H9 (cell line): Measurements from ENCODE around the gene MCU. TPM values are rescaled to one million over a fixed set of nuclear protein-coding genes. Genes with fewer than 3 reads are reported as not detected.

Experiments
- DNase-seq: peaks from one replicate; pipeline ENCODE4 v3.0.0-alpha.2; 2017
- H2AFZ ChIP-seq: one replicate; pipeline ENCODE4 v1.6.1; 2013; ENCODE audit warnings: mild to moderate bottlenecking, low read length, control low read depth, moderate library complexity
- H2AK5ac ChIP-seq: 2 replicates; pipeline ENCODE4 v1.6.1; 2013; ENCODE audit warnings: low read length, control low read depth, mixed read lengths; ENCODE audit not compliant: insufficient read length
- H2BK120ac ChIP-seq: one replicate; pipeline ENCODE4 v1.6.1; 2013; ENCODE audit warnings: low read depth, mild to moderate bottlenecking, low read length, control low read depth, inconsistent platforms; ENCODE audit not compliant: poor library complexity, severe bottlenecking
- H2BK12ac ChIP-seq: 2 replicates; pipeline ENCODE4 v1.6.1; 2013; ENCODE audit warnings: low read length, control low read depth, mixed read lengths, low read depth; ENCODE audit not compliant: insufficient read length
- H2BK15ac ChIP-seq: 2 replicates; pipeline ENCODE4 v1.6.1; 2013; ENCODE audit warnings: low read depth, low read length, control low read depth
- H2BK20ac ChIP-seq: one replicate; pipeline ENCODE4 v1.6.1; 2013; ENCODE audit warnings: low read depth, mild to moderate bottlenecking, low read length, control low read depth, inconsistent platforms; ENCODE audit not compliant: poor library complexity, severe bottlenecking
- H2BK5ac ChIP-seq: 2 replicates; pipeline ENCODE4 v1.6.1; 2013; ENCODE audit warnings: low read length, control low read depth, mixed read lengths; ENCODE audit not compliant: insufficient read length
- H3K14ac ChIP-seq: 2 replicates; pipeline ENCODE4 v1.6.1; 2013; ENCODE audit warnings: low read length, control low read depth; ENCODE audit not compliant: insufficient read depth
- H3K18ac ChIP-seq: 2 replicates; pipeline ENCODE4 v1.6.1; 2013; ENCODE audit warnings: low read depth, mild to moderate bottlenecking, mixed read lengths, low read length, control low read depth; ENCODE audit not compliant: insufficient read length
- H3K23ac ChIP-seq: 2 replicates; pipeline ENCODE4 v1.6.1; 2013; ENCODE audit warnings: low read length, control low read depth, mixed read lengths, low read depth; ENCODE audit not compliant: insufficient read length
- H3K23me2 ChIP-seq: 2 replicates; pipeline ENCODE4 v1.6.1; 2013; ENCODE audit warnings: low read depth, mild to moderate bottlenecking, mixed read lengths, low read length, control low read depth; ENCODE audit not compliant: insufficient read length, poor library complexity, severe bottlenecking
- H3K27ac ChIP-seq: 2 replicates; pipeline ENCODE4 v1.5.1; 2013; ENCODE audit warnings: low read length, control low read depth, mixed read lengths, low read depth; ENCODE audit not compliant: insufficient read length
- H3K27me3 ChIP-seq: 2 replicates; pipeline ENCODE4 v1.6.1; 2013; ENCODE audit warnings: low read length, control low read depth, inconsistent platforms; ENCODE audit not compliant: insufficient read depth
- H3K4ac ChIP-seq: 2 replicates; pipeline ENCODE4 v1.6.1; 2013; ENCODE audit warnings: low read depth, mild to moderate bottlenecking, control low read depth, inconsistent platforms, low read length, moderate library complexity
- H3K4me1 ChIP-seq: 2 replicates; pipeline ENCODE4 v1.6.1; 2013; ENCODE audit warnings: low read length, control low read depth, inconsistent platforms; ENCODE audit not compliant: insufficient read depth
- H3K4me2 ChIP-seq: 2 replicates; pipeline ENCODE4 v1.6.1; 2013; ENCODE audit warnings: low read length, control low read depth, mixed read lengths; ENCODE audit not compliant: insufficient read length, insufficient read depth
- H3K56ac ChIP-seq: 2 replicates; pipeline ENCODE4 v1.6.1; 2013; ENCODE audit warnings: low read depth, mild to moderate bottlenecking, mixed read lengths, low read length, control low read depth; ENCODE audit not compliant: insufficient read length
- H3K79me1 ChIP-seq: 2 replicates; pipeline ENCODE4 v1.6.1; 2013; ENCODE audit warnings: low read depth, mild to moderate bottlenecking, moderate library complexity, low read length, control low read depth, inconsistent platforms; ENCODE audit not compliant: insufficient read depth, poor library complexity, severe bottlenecking
- H3K79me2 ChIP-seq: 2 replicates; pipeline ENCODE4 v1.6.1; 2013; ENCODE audit warnings: low read length, control low read depth, inconsistent platforms; ENCODE audit not compliant: insufficient read depth
- H3K9ac ChIP-seq: 2 replicates; pipeline ENCODE4 v1.6.1; 2013; ENCODE audit warnings: low read length, control low read depth, mixed read lengths; ENCODE audit not compliant: insufficient read length; ENCODE audit errors: extremely low read depth
- H3K9me3 ChIP-seq: one replicate; pipeline ENCODE4 v1.6.1; 2013; ENCODE audit warnings: low read depth, low read length, inconsistent platforms; ENCODE audit not compliant: control insufficient read depth
- H3T11ph ChIP-seq: one replicate; pipeline ENCODE4 v1.6.1; 2013; ENCODE audit warnings: mild to moderate bottlenecking, low read length, control low read depth, inconsistent platforms
- H4K20me1 ChIP-seq: one replicate; pipeline ENCODE4 v1.6.1; 2013; ENCODE audit not compliant: control insufficient read depth, insufficient read length, insufficient read depth
- H4K5ac ChIP-seq: 2 replicates; pipeline ENCODE4 v1.6.1; 2013; ENCODE audit warnings: low read depth, mild to moderate bottlenecking, mixed read lengths, low read length, control low read depth; ENCODE audit not compliant: insufficient read length
- H4K8ac ChIP-seq: replicated peaks from 2 replicates; pipeline ENCODE4 v1.6.1; 2013; ENCODE audit warnings: low read length, control low read depth, mixed read lengths, low read depth; ENCODE audit not compliant: insufficient read length
- H4K91ac ChIP-seq: 2 replicates; pipeline ENCODE4 v1.6.1; 2013; ENCODE audit warnings: low read depth, mild to moderate bottlenecking, moderate library complexity, mixed read lengths, low read length, control low read depth; ENCODE audit not compliant: insufficient read length
- H3K27ac Mint-ChIP-seq, 3 experiments: 2 replicates in 2 of 3; 3 replicates in 1 of 3; pipeline ENCODE4 v1.8.0; 2020 to 2021; ENCODE audit warnings: mixed read lengths in 3 of 3, mild to moderate bottlenecking in 1 of 3, moderate library complexity in 1 of 3
- H3K27me3 Mint-ChIP-seq: 2 replicates; pipeline ENCODE4 v1.8.0; 2021; ENCODE audit warnings: low read depth, mild to moderate bottlenecking, moderate library complexity, mixed read lengths
- H3K36me3 Mint-ChIP-seq, 3 experiments: 2 replicates in 2 of 3; 3 replicates in 1 of 3; pipeline ENCODE4 v1.8.0; 2020 to 2021; ENCODE audit warnings: low read depth in 3 of 3, mixed read lengths in 3 of 3; ENCODE audit not compliant: insufficient read depth in 1 of 3
- H3K4me1 Mint-ChIP-seq, 2 experiments: 2 replicates each; pipeline ENCODE4 v1.8.0; 2020; ENCODE audit warnings: mixed read lengths in 2 of 2
- H3K4me3 Mint-ChIP-seq, 2 experiments: 2 replicates in 1 of 2; 3 replicates in 1 of 2; pipeline ENCODE4 v1.8.0; 2020 to 2021; ENCODE audit warnings: mild to moderate bottlenecking in 2 of 2, mixed read lengths in 2 of 2, moderate library complexity in 1 of 2
- H3K9me3 Mint-ChIP-seq, 2 experiments: 2 replicates in 1 of 2; 3 replicates in 1 of 2; pipeline ENCODE4 v1.8.0; 2020; ENCODE audit warnings: mild to moderate bottlenecking in 2 of 2, mixed read lengths in 2 of 2, moderate library complexity in 1 of 2
- WGBS: extraction: QIAGEN DNeasy Blood & Tissue Kit; methylation state at CpG from one replicate; pipeline ENCODE4 v1.1.7; 2013; ENCODE audit warnings: missing lambda C conversion rate, low lambda C conversion rate, mixed read lengths; ENCODE audit not compliant: insufficient read length; ENCODE audit errors: extremely low coverage; 5-methylcytosine and 5-hydroxymethylcytosine counted together
- total RNA-seq: library from RNA; stranded (reverse); gene quantifications from 2 replicates; pipeline ENCODE4 v1.2.1, GENCODE V29; 2021
- TF ChIP-seq, protein P1 (sequence below): fragments of 200-600 bp; sonication (generic); conservative IDR thresholded peaks from 3 replicates; pipeline ENCODE4 v1.8.0; 2021; ENCODE audit warnings: antibody characterized with exemption, mild to moderate bottlenecking

MCU gene
- total RNA-seq, 1 experiment from 2014 or later = 36.6 TPM

DNA sequence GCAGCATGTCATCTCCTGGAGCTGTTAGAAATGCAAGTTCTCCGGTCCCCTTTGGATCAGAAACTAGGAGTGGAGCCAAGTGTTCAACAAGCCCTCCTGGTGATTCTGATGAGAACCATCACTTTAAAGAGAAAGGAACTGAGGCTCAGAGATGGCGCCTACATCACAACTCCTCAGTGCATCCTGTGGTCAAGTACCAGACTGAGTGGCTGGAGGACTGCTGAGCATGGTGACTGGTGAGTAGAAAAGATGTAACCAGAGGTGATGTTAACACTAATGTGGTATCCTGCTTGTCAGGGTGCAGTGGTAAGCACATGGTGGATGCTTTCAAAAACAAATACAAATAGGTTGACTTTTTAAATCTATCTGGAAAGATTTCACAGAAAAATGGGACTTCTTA, 198.1 kb downstream of the MCU start:
- WGBS = no CpG with 5 or more reads among the region's 2 CpGs
- Histone ChIP-seq H3K27ac (no peak overlapping the region), H2AFZ (no peak overlapping the region), H3K79me1 (no peaks in the 10 kb centered on the region), H2BK5ac (no peak overlapping the region), H3K18ac (no peak overlapping the region), H4K91ac (no peak overlapping the region), H2BK15ac (no peak overlapping the region), H3K23me2 (no peaks in the 10 kb centered on the region), H3K79me2 (no peaks in the 10 kb centered on the region), H2BK12ac (no peak overlapping the region), H3K9me3 (no peaks in the 10 kb centered on the region), H2BK20ac (no peak overlapping the region), H2AK5ac (no peak overlapping the region), H3K9ac (no peak overlapping the region), H4K8ac (no peak overlapping the region), H4K5ac (no peak overlapping the region), H2BK120ac (no peak overlapping the region), H3K14ac (no peak overlapping the region), H3K27me3 (no peaks in the 10 kb centered on the region), H3K4me1 (peaks cover 12% of the 10 kb centered on the region; the same call in 1 of the 2 replicates), H3K56ac (no peak overlapping the region), H3K4ac (no peak overlapping the region), H3K23ac (no peak overlapping the region), H4K20me1 (no peaks in the 10 kb centered on the region), H3K4me2 (no peak overlapping the region), H3T11ph (no peak overlapping the region)
- Mint-ChIP-seq H3K4me3 (no peak overlapping the region), H3K27ac (no peak overlapping the region), H3K9me3 (no peaks in the 10 kb centered on the region), H3K4me1 (peaks cover 31 to 34% of the 10 kb centered on the region in 2 experiments), H3K36me3 (peaks cover 7 to 26% (median 13%) of the 10 kb centered on the region in 3 experiments; a peak in 6 of 7 replicates), H3K27me3 (no peaks in the 10 kb centered on the region)
- TF ChIP-seq, protein P1, sequence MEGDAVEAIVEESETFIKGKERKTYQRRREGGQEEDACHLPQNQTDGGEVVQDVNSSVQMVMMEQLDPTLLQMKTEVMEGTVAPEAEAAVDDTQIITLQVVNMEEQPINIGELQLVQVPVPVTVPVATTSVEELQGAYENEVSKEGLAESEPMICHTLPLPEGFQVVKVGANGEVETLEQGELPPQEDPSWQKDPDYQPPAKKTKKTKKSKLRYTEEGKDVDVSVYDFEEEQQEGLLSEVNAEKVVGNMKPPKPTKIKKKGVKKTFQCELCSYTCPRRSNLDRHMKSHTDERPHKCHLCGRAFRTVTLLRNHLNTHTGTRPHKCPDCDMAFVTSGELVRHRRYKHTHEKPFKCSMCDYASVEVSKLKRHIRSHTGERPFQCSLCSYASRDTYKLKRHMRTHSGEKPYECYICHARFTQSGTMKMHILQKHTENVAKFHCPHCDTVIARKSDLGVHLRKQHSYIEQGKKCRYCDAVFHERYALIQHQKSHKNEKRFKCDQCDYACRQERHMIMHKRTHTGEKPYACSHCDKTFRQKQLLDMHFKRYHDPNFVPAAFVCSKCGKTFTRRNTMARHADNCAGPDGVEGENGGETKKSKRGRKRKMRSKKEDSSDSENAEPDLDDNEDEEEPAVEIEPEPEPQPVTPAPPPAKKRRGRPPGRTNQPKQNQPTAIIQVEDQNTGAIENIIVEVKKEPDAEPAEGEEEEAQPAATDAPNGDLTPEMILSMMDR = no peak
- no peak for DNase-seq
